HG02610 (cell line): ENCODE data around the gene SH3TC1.

Experiments used
- ATAC-seq: cut with Tn5 transposase; IDR thresholded peaks from one replicate; pipeline ENCODE4 v1.9.1; 2021; ENCODE audit warnings: mild to moderate bottlenecking, moderate library complexity; ENCODE audit not compliant: unreplicated experiment

Gene SH3TC1

GRCh38 chr4:8197521-8197920, 1.6 kb upstream of the SH3TC1 start:
- no peak for ATAC-seq

- peak; percentile 2 for ATAC-seq
Observed at GRCh38 chr4:8198206-8198905, 734 bp upstream of the SH3TC1 start.

GRCh38 chr4:8199594-8200301, 658 bp downstream of the SH3TC1 start:
- ATAC-seq: no peak

- no peak for ATAC-seq
Observed at GRCh38 chr4:8200302-8200975, 1.3 kb downstream of the SH3TC1 start.

- peak; percentile 29 for ATAC-seq
Observed at GRCh38 chr4:8201321-8201781, 2.3 kb downstream of the SH3TC1 start.

GRCh38 chr4:8202108-8203051, 3.3 kb downstream of the SH3TC1 start:
- no peak for ATAC-seq

GRCh38 chr4:8203052-8203401, 3.9 kb downstream of the SH3TC1 start:
- ATAC-seq: no peak

GRCh38 chr4:8203817-8204216, 4.7 kb downstream of the SH3TC1 start:
- ATAC-seq: no peak

- no peak for ATAC-seq
Observed at GRCh38 chr4:8204576-8205227, 5.6 kb downstream of the SH3TC1 start.

- no peak for ATAC-seq
Observed at GRCh38 chr4:8205241-8205707, 6.2 kb downstream of the SH3TC1 start.

GRCh38 chr4:8205749-8206611, 6.9 kb downstream of the SH3TC1 start:
- ATAC-seq: peak; percentile 27

- ATAC-seq: no peak
Observed at GRCh38 chr4:8207314-8207713, 8.2 kb downstream of the SH3TC1 start.

- no peak for ATAC-seq
Observed at GRCh38 chr4:8208565-8208964, 9.5 kb downstream of the SH3TC1 start.

GRCh38 chr4:8209181-8209874, 10.2 kb downstream of the SH3TC1 start:
- ATAC-seq: no peak

- no peak for ATAC-seq
Observed at GRCh38 chr4:8210010-8210409, 10.9 kb downstream of the SH3TC1 start.

GRCh38 chr4:8210616-8211015, 11.5 kb downstream of the SH3TC1 start:
- ATAC-seq: no peak

- ATAC-seq: no peak
Observed at GRCh38 chr4:8211251-8211650, 12.2 kb downstream of the SH3TC1 start.

GRCh38 chr4:8211737-8212581, 12.9 kb downstream of the SH3TC1 start:
- ATAC-seq: no peak
